WTC11 (cell line): Measurements from ENCODE around the gene IDH3B. TPM values are rescaled to one million over a fixed set of nuclear protein-coding genes. Genes with fewer than 3 reads are reported as not detected.
A peak's percentile ranks its signal among the peaks of the same experiment; 100 is the strongest.

ENCODE experiments used
- ATAC-seq: fragments of 200-7000 bp; cut with Tn5 transposase; 2 replicates; pipeline ENCODE4 v1.10.0; 2021; ENCODE audit warnings: mild to moderate bottlenecking, moderate library complexity
- CTCF ChIA-PET: fragments of 300-600 bp; sonication (Branson Sonifier 250); formaldehyde crosslinking; loops from one replicate; lab custom pipeline; 2021; ENCODE audit warnings: antibody characterized with exemption; lab: Charles Lee
- POLR2A ChIA-PET: fragments of 350-600 bp; sonication (Branson Sonifier 250); formaldehyde crosslinking; loops from one replicate; lab custom pipeline; 2021; ENCODE audit warnings: antibody characterized with exemption; lab: Charles Lee
- DNase-seq: peaks from one replicate; pipeline ENCODE4 v3.0.0; 2021; ENCODE audit warnings: low spot score
- H3K27ac Mint-ChIP-seq: 2 replicates; pipeline ENCODE4 v1.8.0; 2021; ENCODE audit warnings: mixed read lengths
- H3K27me3 Mint-ChIP-seq: 2 replicates; pipeline ENCODE4 v1.8.0; 2021; ENCODE audit warnings: low read depth, mild to moderate bottlenecking, moderate library complexity, mixed read lengths
- H3K36me3 Mint-ChIP-seq: 2 replicates; pipeline ENCODE4 v1.8.0; 2021; ENCODE audit warnings: mixed read lengths
- H3K4me1 Mint-ChIP-seq: 2 replicates; pipeline ENCODE4 v1.8.0; 2022; ENCODE audit warnings: mixed read lengths
- H3K4me3 Mint-ChIP-seq: 2 replicates; pipeline ENCODE4 v1.8.0; 2021; ENCODE audit warnings: mild to moderate bottlenecking, moderate library complexity, mixed read lengths
- H3K9me3 Mint-ChIP-seq: 2 replicates; pipeline ENCODE4 v1.8.0; 2021; ENCODE audit warnings: mixed read lengths
- ATF2 ChIP-seq: sonication (generic); formaldehyde crosslinking; IDR thresholded peaks from 2 replicates; pipeline ENCODE4 v1.8.1; 2022; ENCODE audit warnings: low read depth, missing genetic modification reagents, borderline replicate concordance
- ATF3 ChIP-seq: sonication (generic); formaldehyde crosslinking; conservative IDR thresholded peaks from 2 replicates; pipeline ENCODE4 v1.8.1; 2022; ENCODE audit warnings: mild to moderate bottlenecking, missing genetic modification reagents
- E2F5 ChIP-seq: sonication (generic); formaldehyde crosslinking; IDR thresholded peaks from 2 replicates; pipeline ENCODE4 v1.8.1; 2022; ENCODE audit warnings: mild to moderate bottlenecking, moderate library complexity, missing genetic modification reagents
- ELF4 ChIP-seq: sonication (generic); formaldehyde crosslinking; IDR thresholded peaks from 2 replicates; pipeline ENCODE4 v1.8.1; 2022; ENCODE audit warnings: low read depth, mild to moderate bottlenecking, moderate library complexity, missing genetic modification reagents
- EMX1 ChIP-seq: fragments of 250-450 bp; sonication (Bioruptor Pico); IDR thresholded peaks from 2 replicates; pipeline ENCODE4 v1.8.0; 2021; ENCODE audit warnings: mild to moderate bottlenecking
- ESRRA ChIP-seq: sonication (generic); formaldehyde crosslinking; IDR thresholded peaks from 2 replicates; pipeline ENCODE4 v1.8.1; 2022; ENCODE audit warnings: mild to moderate bottlenecking, missing genetic modification reagents, borderline replicate concordance
- GTF2I ChIP-seq: fragments of 250-450 bp; sonication (Bioruptor Pico); conservative IDR thresholded peaks from 2 replicates; pipeline ENCODE4 v1.4.0; 2021; ENCODE audit warnings: mild to moderate bottlenecking
- PRDM15 ChIP-seq: sonication (generic); formaldehyde crosslinking; IDR thresholded peaks from 2 replicates; pipeline ENCODE4 v1.8.0; 2022; ENCODE audit warnings: missing genetic modification reagents
- SMAD4 ChIP-seq: sonication (generic); formaldehyde crosslinking; IDR thresholded peaks from 2 replicates; pipeline ENCODE4 v1.8.0; 2022; ENCODE audit warnings: mild to moderate bottlenecking, missing genetic modification reagents
- SP1 ChIP-seq: sonication (generic); formaldehyde crosslinking; conservative IDR thresholded peaks from 2 replicates; pipeline ENCODE4 v1.8.1; 2022; ENCODE audit warnings: missing genetic modification reagents
- USF1 ChIP-seq: sonication (generic); formaldehyde crosslinking; IDR thresholded peaks from 2 replicates; pipeline ENCODE4 v1.8.0; 2022; ENCODE audit warnings: mild to moderate bottlenecking, missing genetic modification reagents
- ZNF138 ChIP-seq: sonication (generic); formaldehyde crosslinking; conservative IDR thresholded peaks from 2 replicates; pipeline ENCODE4 v1.8.1; 2022; ENCODE audit warnings: mild to moderate bottlenecking, moderate library complexity, missing genetic modification reagents
- ZNF232 ChIP-seq: sonication (generic); formaldehyde crosslinking; IDR thresholded peaks from 2 replicates; pipeline ENCODE4 v1.8.0; 2022; ENCODE audit warnings: mild to moderate bottlenecking, missing genetic modification reagents
- ZNF396 ChIP-seq: fragments of 250-450 bp; sonication (Bioruptor Pico); IDR thresholded peaks from 2 replicates; pipeline ENCODE4 v1.8.0; 2021; ENCODE audit warnings: mild to moderate bottlenecking, moderate library complexity, borderline replicate concordance
- ZNF532 ChIP-seq: fragments of 250-450 bp; sonication (Bioruptor Pico); IDR thresholded peaks from 2 replicates; pipeline ENCODE4 v1.9.0; 2021; ENCODE audit warnings: mild to moderate bottlenecking, borderline replicate concordance
- total RNA-seq: library from RNA; stranded (reverse); gene quantifications from 3 replicates; pipeline ENCODE4 v1.2.3, GENCODE V29; 2021

Gene IDH3B
- total RNA-seq, 1 experiment from 2014 or later: 136 TPM

GRCh38 chr20:2633381-2633780 is 30.6 kb downstream of the IDH3B start (continued):
- no peak for TF ChIP-seq PRDM15
- no peak for TF ChIP-seq ZNF532 (CRISPR knock-in tag)
- TF ChIP-seq GTF2I: no peak
- TF ChIP-seq ELF4 (CRISPR knock-in tag): no peak

GRCh38 chr20:2631228-2631627 is 32.8 kb downstream of the IDH3B start:
- Mint-ChIP-seq H3K36me3 (no peaks in the 10 kb centered on the region), H3K27ac (no peak overlapping the region), H3K27me3 (peaks cover 34% of the 10 kb centered on the region), H3K9me3 (peaks cover 18% of the 10 kb centered on the region), H3K4me1 (no peaks in the 10 kb centered on the region), H3K4me3 (no peak overlapping the region)
- DNase-seq (no peak), ATAC-seq (peak; percentile 44; the same call in 1 of the 2 replicates)
- CTCF ChIA-PET: interaction anchor here (0.5 to 1.1 kb wide), 8 partner anchors 67 to 136 kb away, joined by 3 to 6 read pairs (median 4); no protein-coding TSS in a partner anchor
- POLR2A ChIA-PET: interaction anchor here (0.5 kb wide), 1 partner anchor 92 kb away, joined by 3 read pairs; no protein-coding TSS in a partner anchor
- TF ChIP-seq ZNF232 (no peak), ATF2 (CRISPR knock-in tag) (no peak), EMX1 (CRISPR knock-in tag) (no peak), SP1 (CRISPR knock-in tag) (no peak), ESRRA (CRISPR knock-in tag) (no peak), ATF3 (no peak), SMAD4 (CRISPR knock-in tag) (no peak), ZNF532 (CRISPR knock-in tag) (no peak), ZNF396 (CRISPR knock-in tag) (no peak), ZNF138 (no peak), E2F5 (CRISPR knock-in tag) (no peak), PRDM15 (no peak), USF1 (no peak)
